SU-DHL-6 (cell line): Measurements from ENCODE around the gene CD5L.

ENCODE experiments used
- CTCF ChIP-seq: fragments of 200-600 bp; sonication (generic); IDR thresholded peaks from one replicate; pipeline ENCODE4 v1.5.1; 2017; ENCODE audit warnings: antibody characterized with exemption, mild to moderate bottlenecking, low read length, moderate library complexity; ENCODE audit not compliant: insufficient read depth, poor library complexity, severe bottlenecking
- EZH2phosphoT487 ChIP-seq: fragments of 200-600 bp; sonication (generic), shearing (Covaris generic); conservative IDR thresholded peaks from 2 replicates; pipeline ENCODE4 v1.6.1; 2018; ENCODE audit warnings: mild to moderate bottlenecking, antibody characterized with exemption, low read length, moderate library complexity, mixed read lengths

GRCh38 chr1:157829210-157829609 is 12.4 kb downstream of the CD5L start:
- no peak for TF ChIP-seq CTCF
- no peak for TF ChIP-seq EZH2phosphoT487
